Fibroblast of upper back skin (primary cell): ENCODE results near the gene SLC37A1.
"Not testable (repeated sequence)": the region's sequence is repeated elsewhere in the genome, so short reads cannot be mapped to it uniquely, and the experiment has no call there.

Experiments
- DNase-seq: peaks from one replicate; pipeline ENCODE4 v3.0.0-alpha.2; 2013

Gene SLC37A1

DNA sequence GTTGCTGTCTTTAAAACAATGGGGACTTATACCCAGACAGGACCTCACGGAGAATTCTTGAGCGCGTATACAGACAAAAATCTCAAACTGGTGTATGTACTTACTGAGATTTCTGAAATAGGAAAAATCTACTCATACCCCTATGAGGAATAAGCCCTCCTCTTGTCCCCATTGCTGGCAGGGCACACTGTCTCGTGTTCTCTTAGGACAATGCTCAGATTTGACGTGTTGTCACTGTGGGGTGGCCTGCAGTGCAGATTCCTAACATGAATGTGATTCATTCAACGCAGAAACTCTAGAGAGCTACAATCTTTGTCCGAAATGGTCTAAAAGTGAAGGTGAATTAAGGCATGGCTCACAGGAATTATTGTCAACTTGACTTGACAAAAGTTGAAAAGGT lies 108.6 kb downstream of the SLC37A1 start:
- DNase-seq = no peak

- no peak for DNase-seq
Observed at GRCh38 chr21:42623694-42624093, 110.0 kb downstream of the SLC37A1 start.

- no peak for DNase-seq
Observed at GRCh38 chr21:42624095-42624790, 110.6 kb downstream of the SLC37A1 start.

DNA sequence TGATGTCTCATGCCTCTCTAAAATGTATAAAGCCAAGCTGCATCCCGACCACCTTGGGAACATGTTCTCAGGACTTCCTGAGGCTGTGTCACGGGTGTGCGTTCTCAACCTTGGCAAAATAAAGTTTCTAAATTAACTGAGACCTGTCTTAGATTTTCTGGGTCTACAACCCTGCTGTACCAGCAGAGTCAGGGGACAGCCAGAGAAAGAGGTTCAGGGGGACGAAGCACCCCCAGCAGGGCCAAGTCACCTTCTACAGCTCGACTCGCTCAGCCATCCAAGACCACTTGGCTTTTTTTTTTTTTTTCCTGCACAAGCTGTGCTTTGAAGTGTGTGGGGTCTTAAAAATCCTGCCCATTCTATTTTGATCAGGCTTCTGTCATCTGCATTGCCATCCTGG lies 111.3 kb downstream of the SLC37A1 start:
- no peak for DNase-seq

DNA sequence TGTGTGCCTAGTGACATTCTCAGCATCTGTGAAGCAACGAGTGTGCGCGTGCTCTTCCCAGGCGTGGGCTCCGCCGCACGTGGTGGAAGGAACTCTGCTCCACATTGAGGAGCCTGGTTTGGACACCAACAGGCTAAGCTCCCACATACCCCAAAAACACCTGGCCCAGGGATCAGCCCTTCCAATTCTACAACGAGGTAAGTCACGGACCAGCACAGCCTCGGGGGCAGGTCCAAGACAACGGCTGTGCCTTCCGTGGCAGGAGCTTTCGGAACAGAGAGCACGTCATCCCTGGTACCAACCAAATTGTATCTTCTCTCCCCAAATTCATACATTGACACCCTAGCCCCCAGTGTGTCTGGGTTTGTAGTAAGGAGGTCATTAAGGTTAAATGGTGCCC lies 112.5 kb downstream of the SLC37A1 start:
- no peak for DNase-seq

DNA sequence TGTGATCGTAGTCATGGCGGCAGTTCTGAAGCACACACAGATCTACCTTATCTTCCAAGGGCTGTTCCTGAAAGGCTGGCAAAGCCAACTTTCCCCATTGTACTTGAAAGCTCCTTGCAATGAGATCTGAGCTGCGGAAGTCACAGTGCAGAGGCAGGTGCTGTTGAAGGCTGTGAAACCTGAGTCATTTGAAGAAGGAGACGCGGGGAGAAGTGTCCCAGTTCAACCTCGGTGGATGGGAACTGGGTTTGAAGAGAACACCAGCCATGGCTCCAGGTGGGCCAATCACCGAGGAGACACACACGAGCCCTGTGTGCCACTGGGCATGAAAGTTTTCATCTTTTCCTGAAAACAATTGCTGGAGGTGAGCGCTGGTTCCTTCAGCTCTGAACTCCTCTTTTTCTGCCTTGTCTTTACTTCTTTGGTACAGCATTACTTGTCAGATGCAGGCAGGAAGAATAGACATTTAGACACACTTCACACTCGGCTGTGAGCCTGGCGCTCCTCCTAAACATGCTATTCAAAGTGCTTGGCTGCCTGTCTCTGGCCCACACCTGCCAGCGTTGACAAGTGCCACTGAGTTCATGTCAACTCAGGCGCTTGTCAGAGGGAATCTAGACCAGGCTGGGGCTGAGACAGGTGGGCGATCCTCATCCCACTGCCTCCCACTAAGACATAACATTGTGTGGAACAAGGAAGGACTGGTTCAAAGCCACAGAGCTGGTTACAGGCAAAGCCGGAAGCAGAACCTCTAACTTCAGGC lies 114.1 kb downstream of the SLC37A1 start:
- no peak for DNase-seq

DNA sequence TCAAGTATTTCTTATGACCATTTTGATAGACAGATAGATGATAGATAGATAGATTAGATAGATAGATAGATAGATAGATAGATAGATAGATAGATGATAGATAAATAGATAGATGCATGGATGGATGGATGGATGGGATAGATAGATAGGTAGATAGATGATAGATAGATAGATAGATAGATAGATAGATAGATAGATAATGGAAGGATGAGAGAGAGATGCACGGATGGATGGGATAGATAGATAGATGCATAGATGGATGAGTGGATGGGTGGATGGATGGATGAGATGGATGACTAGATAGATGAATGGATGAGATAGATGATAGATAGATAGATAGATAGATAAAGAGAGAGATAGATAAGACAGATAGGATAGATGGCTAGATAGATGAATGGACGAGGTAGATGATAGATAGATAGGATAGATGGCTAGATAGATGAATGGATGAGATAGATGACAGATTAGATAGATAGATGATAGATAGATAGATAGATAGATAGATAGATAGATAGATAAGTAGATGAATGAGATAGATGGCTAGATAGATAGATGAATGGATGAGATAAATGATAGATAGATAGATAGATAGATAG lies 114.9 kb downstream of the SLC37A1 start:
- not testable (repeated sequence) for DNase-seq

- no peak for DNase-seq
Observed at GRCh38 chr21:42629933-42630589, 116.4 kb downstream of the SLC37A1 start.

- DNase-seq = no peak
Observed at GRCh38 chr21:42630626-42631025, 117.0 kb downstream of the SLC37A1 start.
